CD14-positive monocyte (primary cell): ENCODE data around the gene FOXM1. TPM values are rescaled to one million over a fixed set of nuclear protein-coding genes. Genes with fewer than 3 reads are reported as not detected.

Source experiments
- DNase-seq, 3 donors: peaks; one replicate each; pipeline ENCODE4 v3.0.0-alpha.2; 2011 to 2022
- H2AFZ ChIP-seq: 2 replicates; pipeline ENCODE4 v1.6.0; 2012; ENCODE audit warnings: mild to moderate bottlenecking, low read depth, low read length, inconsistent platforms; ENCODE audit not compliant: insufficient read depth, poor library complexity, severe bottlenecking
- H3K27ac ChIP-seq, 2 donors: 1 replicate in 1 of 2; 2 replicates in 1 of 2; pipeline ENCODE4 v1.5.1; 2012 to 2013; ENCODE audit warnings: low read length in 2 of 2, control low read depth in 1 of 2, inconsistent platforms in 1 of 2, low read depth in 1 of 2, mild to moderate bottlenecking in 1 of 2
- H3K27me3 ChIP-seq, 2 donors: one replicate each; pipeline versions ENCODE4 v1.6.0 to v1.6.1; 2011 to 2013; ENCODE audit warnings: low read length in 2 of 2; ENCODE audit not compliant: control insufficient read depth in 2 of 2, insufficient read depth in 2 of 2
- H3K36me3 ChIP-seq, 2 donors: replicated peaks in 1 of 2; 1 replicate in 1 of 2; 2 replicates in 1 of 2; pipeline versions ENCODE4 v1.5.1 to v1.6.1; 2012 to 2013; ENCODE audit warnings: low read length in 2 of 2, control low read depth in 1 of 2, inconsistent platforms in 1 of 2, mild to moderate bottlenecking in 1 of 2; ENCODE audit not compliant: insufficient read depth in 2 of 2, control insufficient read depth in 1 of 2
- H3K4me1 ChIP-seq, 2 donors: 1 replicate in 1 of 2; 2 replicates in 1 of 2; pipeline versions ENCODE4 v1.5.1 to v1.6.1; 2012 to 2013; ENCODE audit warnings: low read length in 2 of 2, control low read depth in 1 of 2, inconsistent platforms in 1 of 2, mild to moderate bottlenecking in 1 of 2, moderate library complexity in 1 of 2; ENCODE audit not compliant: insufficient read depth in 2 of 2, control insufficient read depth in 1 of 2
- H3K4me2 ChIP-seq: replicated peaks from 2 replicates; pipeline ENCODE3; 2012; ENCODE audit warnings: low read length, moderate library complexity, mild to moderate bottlenecking; ENCODE audit not compliant: poor library complexity, severe bottlenecking; ENCODE audit errors: extremely low read depth
- H3K4me3 ChIP-seq, 3 experiments: fragments of 200-600 bp in 1 of 3; sonication (generic) in 1 of 3; replicated peaks in 1 of 3; 1 replicate in 2 of 3; 2 replicates in 1 of 3; pipeline ENCODE4 v1.5.1; 2011 to 2013; ENCODE audit warnings: low read length in 3 of 3, mild to moderate bottlenecking in 3 of 3, control low read depth in 2 of 3, low read depth in 2 of 3, inconsistent platforms in 1 of 3, moderate library complexity in 1 of 3
- H3K79me2 ChIP-seq: 2 replicates; pipeline ENCODE4 v1.6.0; 2012; ENCODE audit warnings: mild to moderate bottlenecking, control low read depth, inconsistent platforms, low read length, moderate library complexity; ENCODE audit not compliant: insufficient read depth
- H3K9ac ChIP-seq: 2 replicates; pipeline ENCODE4 v1.6.0; 2017; ENCODE audit warnings: low read length, mild to moderate bottlenecking; ENCODE audit not compliant: insufficient read depth, poor library complexity, severe bottlenecking
- H3K9me3 ChIP-seq, 2 donors: replicated peaks in 1 of 2; 1 replicate in 1 of 2; 2 replicates in 1 of 2; pipeline versions ENCODE4 v1.5.1 to v1.6.1; 2012 to 2013; ENCODE audit warnings: low read length in 2 of 2, control low read depth in 1 of 2; ENCODE audit not compliant: control insufficient read depth in 1 of 2, insufficient read depth in 1 of 2
- H4K20me1 ChIP-seq: 2 replicates; pipeline ENCODE4 v1.6.0; 2012; ENCODE audit warnings: mild to moderate bottlenecking, low read length, control low read depth, moderate library complexity; ENCODE audit not compliant: insufficient read depth
- H3K27ac Mint-ChIP-seq, 7 donors: one replicate each; pipeline ENCODE4 v1.8.0; 2020; ENCODE audit warnings: mild to moderate bottlenecking in 7 of 7, mixed read lengths in 7 of 7, moderate library complexity in 6 of 7, inconsistent platforms in 2 of 7
- H3K27me3 Mint-ChIP-seq, 3 donors: one replicate each; pipeline ENCODE4 v1.8.0; 2021 to 2022; ENCODE audit warnings: low read depth in 3 of 3, mild to moderate bottlenecking in 3 of 3, mixed read lengths in 3 of 3, moderate library complexity in 3 of 3, inconsistent platforms in 1 of 3
- H3K36me3 Mint-ChIP-seq, 2 donors: one replicate each; pipeline ENCODE4 v1.8.0; 2020; ENCODE audit warnings: mixed read lengths in 2 of 2, inconsistent platforms in 1 of 2, mild to moderate bottlenecking in 1 of 2
- H3K4me1 Mint-ChIP-seq: one replicate; pipeline ENCODE4 v1.8.0; 2020; ENCODE audit warnings: mild to moderate bottlenecking, mixed read lengths
- H3K4me3 Mint-ChIP-seq, 2 donors: one replicate each; pipeline ENCODE4 v1.8.0; 2020; ENCODE audit warnings: mild to moderate bottlenecking in 2 of 2, mixed read lengths in 2 of 2, moderate library complexity in 1 of 2
- H3K9me3 Mint-ChIP-seq, 7 donors: one replicate each; pipeline ENCODE4 v1.8.0; 2020 to 2022; ENCODE audit warnings: mixed read lengths in 7 of 7, mild to moderate bottlenecking in 6 of 7, moderate library complexity in 6 of 7, inconsistent platforms in 2 of 7
- WGBS: methylation state at CpG from one replicate; pipeline ENCODE4 v1.1.5; 2013; ENCODE audit warnings: missing lambda C conversion rate; ENCODE audit not compliant: insufficient coverage; 5-methylcytosine and 5-hydroxymethylcytosine counted together
- intact Hi-C, 2 donors: fragments of 100-400 bp; cut with micrococcal nuclease; formaldehyde crosslinking; loops; one replicate each; pipeline versions ENCODE4 v1.15.0 to v1.15.1; 2023
- polyA plus RNA-seq, 3 donors: library from polyadenylated mRNA; depleted of rRNA in 1 of 3; unstranded in 2 of 3; stranded (reverse) in 1 of 3; fragments of 300-500 nt in 2 of 3; fragments of >200 nt in 1 of 3; fragmentation: Illumina TruSeq in 2 of 3; gene quantifications; 1 replicate in 2 of 3; 2 replicates in 1 of 3; pipeline ENCODE4 v1.2.3, GENCODE V29; 2012 to 2021
- TF ChIP-seq, protein P1 (sequence below): fragments of 200-600 bp; IDR thresholded peaks from one replicate; pipeline ENCODE4 v1.8.0; 2022; ENCODE audit warnings: antibody characterized with exemption, mild to moderate bottlenecking

Gene FOXM1
- polyA plus RNA-seq, 3 donors: 0.03 TPM; not detected in 2

- no peak overlapping the region for H3K4me3 Mint-ChIP-seq
- H3K27ac Mint-ChIP-seq: no peak overlapping the region
- Histone ChIP-seq H3K9ac (no peak overlapping the region), H3K4me2 (no peak overlapping the region), H3K9me3 (no peaks in the 10 kb centered on the region), H2AFZ (no peak overlapping the region), H3K4me1 (no peaks in the 10 kb centered on the region), H4K20me1 (no peaks in the 10 kb centered on the region), H3K27ac (no peak overlapping the region), H3K4me3 (no peak overlapping the region), H3K27me3 (no peaks in the 10 kb centered on the region), H3K36me3 (peaks cover 11 to 24% of the 10 kb centered on the region in 2 donors), H3K79me2 (no peaks in the 10 kb centered on the region)
- no peak for DNase-seq
- TF ChIP-seq, protein P1, sequence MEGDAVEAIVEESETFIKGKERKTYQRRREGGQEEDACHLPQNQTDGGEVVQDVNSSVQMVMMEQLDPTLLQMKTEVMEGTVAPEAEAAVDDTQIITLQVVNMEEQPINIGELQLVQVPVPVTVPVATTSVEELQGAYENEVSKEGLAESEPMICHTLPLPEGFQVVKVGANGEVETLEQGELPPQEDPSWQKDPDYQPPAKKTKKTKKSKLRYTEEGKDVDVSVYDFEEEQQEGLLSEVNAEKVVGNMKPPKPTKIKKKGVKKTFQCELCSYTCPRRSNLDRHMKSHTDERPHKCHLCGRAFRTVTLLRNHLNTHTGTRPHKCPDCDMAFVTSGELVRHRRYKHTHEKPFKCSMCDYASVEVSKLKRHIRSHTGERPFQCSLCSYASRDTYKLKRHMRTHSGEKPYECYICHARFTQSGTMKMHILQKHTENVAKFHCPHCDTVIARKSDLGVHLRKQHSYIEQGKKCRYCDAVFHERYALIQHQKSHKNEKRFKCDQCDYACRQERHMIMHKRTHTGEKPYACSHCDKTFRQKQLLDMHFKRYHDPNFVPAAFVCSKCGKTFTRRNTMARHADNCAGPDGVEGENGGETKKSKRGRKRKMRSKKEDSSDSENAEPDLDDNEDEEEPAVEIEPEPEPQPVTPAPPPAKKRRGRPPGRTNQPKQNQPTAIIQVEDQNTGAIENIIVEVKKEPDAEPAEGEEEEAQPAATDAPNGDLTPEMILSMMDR: no peak
- H3K36me3 Mint-ChIP-seq: peaks cover 31 to 52% of the 10 kb centered on the region in 2 donors
- intact Hi-C loops: no loop called here
- H3K9me3 Mint-ChIP-seq: peaks cover 0 to 2% (median 0%) of the 10 kb centered on the region in 7 donors
- 56% methylated on average over 4 of the region's 9 CpGs for WGBS
- no peaks in the 10 kb centered on the region for H3K27me3 Mint-ChIP-seq
- peaks cover 14% of the 10 kb centered on the region for H3K4me1 Mint-ChIP-seq
Measured at GRCh38 chr12:2841056-2841650, 35.8 kb downstream of the FOXM1 start.

DNA sequence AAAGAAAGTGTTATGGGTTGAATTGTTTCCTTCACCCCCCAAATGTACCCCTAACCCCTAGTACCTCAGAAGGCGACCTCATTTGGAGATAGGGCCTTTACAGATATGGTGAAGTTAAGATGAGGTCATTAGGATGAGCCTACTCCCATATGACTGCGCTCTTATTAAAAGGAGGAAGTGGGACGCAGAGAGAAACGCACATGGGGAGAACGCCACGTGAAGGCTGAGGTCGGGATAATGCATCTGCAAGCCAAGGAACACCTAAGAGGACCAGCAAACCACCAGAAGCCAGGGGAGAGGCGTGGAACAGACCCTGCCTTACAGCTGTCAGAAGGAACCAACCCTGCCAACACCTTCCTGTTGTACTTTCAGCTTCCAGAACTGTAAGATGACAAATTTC lies 40.4 kb downstream of the FOXM1 start:
- Histone ChIP-seq H3K4me3 (no peak overlapping the region), H3K4me2 (no peak overlapping the region), H2AFZ (no peak overlapping the region), H3K36me3 (peaks cover 5 to 22% of the 10 kb centered on the region in 2 donors), H3K9ac (no peak overlapping the region), H3K27ac (no peak overlapping the region), H3K4me1 (no peaks in the 10 kb centered on the region), H3K9me3 (no peaks in the 10 kb centered on the region), H3K79me2 (no peaks in the 10 kb centered on the region), H3K27me3 (peaks cover 0 to 4% of the 10 kb centered on the region in 2 donors), H4K20me1 (no peaks in the 10 kb centered on the region)
- intact Hi-C loops: no loop called here
- Mint-ChIP-seq H3K4me3 (no peak overlapping the region), H3K27ac (peak overlapping the region in 1 of 7 donors; percentile 41), H3K36me3 (peaks cover 27 to 36% of the 10 kb centered on the region in 2 donors), H3K27me3 (peaks cover 1 to 9% (median 4%) of the 10 kb centered on the region in 3 donors), H3K4me1 (peaks cover 18% of the 10 kb centered on the region), H3K9me3 (peaks cover 0 to 2% (median 0%) of the 10 kb centered on the region in 7 donors)
- peak in 1 of 3 donors; percentile 10 for DNase-seq
- WGBS: 54% methylated on average over 3 of the region's 8 CpGs
- TF ChIP-seq, protein P1: no peak
